HEK293 (cell line): ENCODE measurements around the gene UBE3B.

Experiments used
- CTCF ChIA-PET: fragments of 350-600 bp; formaldehyde crosslinking; extraction: SDS; loops from one replicate; lab custom pipeline; 2021; ENCODE audit warnings: antibody characterized with exemption; lab: Yijun Ruan, JAX
- POLR2A ChIA-PET: fragments of 300-600 bp; formaldehyde crosslinking; extraction: SDS; loops from one replicate; lab custom pipeline; 2020; ENCODE audit warnings: antibody characterized with exemption, inconsistent platforms; lab: Yijun Ruan, JAX
- H3K27ac ChIP-seq: fragments of 200-500 bp; sonication (Bioruptor generic); 2 replicates; pipeline ENCODE4 v1.5.1; 2014; ENCODE audit warnings: low read depth, low read length, control low read depth, inconsistent platforms; ENCODE audit errors: extremely low read depth
- H3K36me3 ChIP-seq, 2 experiments: fragments of 200-500 bp in 1 of 2; sonication (Bioruptor generic) in 1 of 2; 1 replicate in 1 of 2; 2 replicates in 1 of 2; pipeline ENCODE4 v1.5.1; 2014 to 2017; ENCODE audit warnings: inconsistent platforms in 2 of 2, low read length in 2 of 2; ENCODE audit not compliant: control insufficient read depth in 2 of 2, insufficient read depth in 1 of 2
- H3K4me1 ChIP-seq: fragments of 200-500 bp; sonication (Bioruptor generic); 2 replicates; pipeline ENCODE4 v1.5.1; 2014; ENCODE audit warnings: mild to moderate bottlenecking, low read length, inconsistent platforms; ENCODE audit not compliant: control insufficient read depth, insufficient read depth
- H3K4me3 ChIP-seq: 2 replicates; pipeline ENCODE4 v1.5.1; 2011; ENCODE audit warnings: low read depth, mild to moderate bottlenecking, control low read depth, low read length, moderate library complexity
- H3K9me3 ChIP-seq: fragments of 200-500 bp; sonication (Bioruptor generic); 2 replicates; pipeline ENCODE4 v1.5.1; 2014; ENCODE audit warnings: low read depth, low read length, inconsistent platforms; ENCODE audit not compliant: control insufficient read depth, insufficient read depth
- SETDB1 ChIP-seq: IDR thresholded peaks from one replicate; pipeline ENCODE4 v1.6.1; 2017; ENCODE audit warnings: mild to moderate bottlenecking, low read length, moderate library complexity, mixed read lengths; ENCODE audit not compliant: insufficient read length
- ZBTB8A ChIP-seq: fragments of 450-650 bp; formaldehyde crosslinking; IDR thresholded peaks from 2 replicates; pipeline ENCODE4 v1.5.1; 2016; ENCODE audit warnings: missing biosample characterization, missing genetic modification characterization
- ZFP41 ChIP-seq: fragments of 450-650 bp; formaldehyde crosslinking; IDR thresholded peaks from 2 replicates; pipeline ENCODE4 v1.5.1; 2016; ENCODE audit warnings: missing biosample characterization, missing genetic modification characterization, borderline replicate concordance
- ZNF140 ChIP-seq: fragments of 450-650 bp; formaldehyde crosslinking; IDR thresholded peaks from 2 replicates; pipeline ENCODE4 v1.5.1; 2016; ENCODE audit warnings: missing biosample characterization, missing genetic modification characterization
- ZNF146 ChIP-seq: fragments of 450-650 bp; formaldehyde crosslinking; IDR thresholded peaks from 2 replicates; pipeline ENCODE4 v1.5.1; 2016; ENCODE audit warnings: missing biosample characterization, missing genetic modification characterization
- ZNF19 ChIP-seq: fragments of 450-650 bp; formaldehyde crosslinking; IDR thresholded peaks from 2 replicates; pipeline ENCODE4; 2016; ENCODE audit warnings: missing biosample characterization, missing genetic modification characterization, low read depth
- ZNF324 ChIP-seq: fragments of 450-650 bp; formaldehyde crosslinking; IDR thresholded peaks from 2 replicates; pipeline ENCODE4 v1.5.1; 2016; ENCODE audit warnings: missing biosample characterization, missing genetic modification characterization
- ZNF350 ChIP-seq: fragments of 450-650 bp; formaldehyde crosslinking; IDR thresholded peaks from 2 replicates; pipeline ENCODE4 v1.5.0; 2017; ENCODE audit warnings: missing biosample characterization, mild to moderate bottlenecking, missing genetic modification characterization
- ZNF391 ChIP-seq: fragments of 450-650 bp; formaldehyde crosslinking; IDR thresholded peaks from 2 replicates; pipeline ENCODE4 v1.5.1; 2016; ENCODE audit warnings: low read depth, missing biosample characterization, missing genetic modification characterization, borderline replicate concordance
- ZNF473 ChIP-seq: fragments of 450-650 bp; formaldehyde crosslinking; IDR thresholded peaks from 2 replicates; pipeline ENCODE4 v1.5.1; 2017; ENCODE audit warnings: missing biosample characterization, missing genetic modification characterization
- ZNF555 ChIP-seq: fragments of 450-650 bp; formaldehyde crosslinking; conservative IDR thresholded peaks from 2 replicates; pipeline ENCODE4 v1.5.1; 2017; ENCODE audit warnings: missing biosample characterization, mild to moderate bottlenecking, missing genetic modification characterization, inconsistent platforms
- ZNF658 ChIP-seq: fragments of 450-650 bp; formaldehyde crosslinking; IDR thresholded peaks from 2 replicates; pipeline ENCODE4; 2016; ENCODE audit warnings: missing biosample characterization, missing genetic modification characterization
- ZNF843 ChIP-seq: fragments of 450-650 bp; formaldehyde crosslinking; IDR thresholded peaks from 2 replicates; pipeline ENCODE4 v1.5.1; 2016; ENCODE audit warnings: missing biosample characterization, missing genetic modification characterization
- TF ChIP-seq, protein P1 (sequence below): fragments of 450-650 bp; formaldehyde crosslinking; IDR thresholded peaks from 2 replicates; pipeline ENCODE4 v1.5.1; 2016; ENCODE audit warnings: missing biosample characterization, missing genetic modification characterization
- TF ChIP-seq, protein P2 (sequence below): fragments of 450-650 bp; formaldehyde crosslinking; IDR thresholded peaks from 2 replicates; pipeline ENCODE4 v1.5.1; 2016; ENCODE audit warnings: missing biosample characterization, missing genetic modification characterization
- TF ChIP-seq, protein P3 (sequence below): fragments of 450-650 bp; formaldehyde crosslinking; IDR thresholded peaks from 2 replicates; pipeline ENCODE4 v1.5.1; 2017; ENCODE audit warnings: missing biosample characterization, missing genetic modification characterization
- TF ChIP-seq, protein P4 (sequence below): fragments of 450-650 bp; formaldehyde crosslinking; IDR thresholded peaks from 2 replicates; pipeline ENCODE4 v1.5.1; 2016; ENCODE audit warnings: missing biosample characterization, missing genetic modification characterization
- TF ChIP-seq, protein P5 (sequence below): fragments of 450-650 bp; formaldehyde crosslinking; IDR thresholded peaks from 2 replicates; pipeline ENCODE4; 2016; ENCODE audit warnings: missing biosample characterization, missing genetic modification characterization
- TF ChIP-seq, protein P6 (sequence below): fragments of 450-650 bp; formaldehyde crosslinking; IDR thresholded peaks from 2 replicates; pipeline ENCODE4 v1.5.1; 2016; ENCODE audit warnings: missing biosample characterization, missing genetic modification characterization, borderline replicate concordance
- TF ChIP-seq, protein P7 (sequence below): fragments of 450-650 bp; formaldehyde crosslinking; optimal IDR thresholded peaks from 2 replicates; pipeline ENCODE3; 2016; ENCODE audit warnings: missing biosample characterization, mild to moderate bottlenecking, missing genetic modification characterization

Gene UBE3B

DNA sequence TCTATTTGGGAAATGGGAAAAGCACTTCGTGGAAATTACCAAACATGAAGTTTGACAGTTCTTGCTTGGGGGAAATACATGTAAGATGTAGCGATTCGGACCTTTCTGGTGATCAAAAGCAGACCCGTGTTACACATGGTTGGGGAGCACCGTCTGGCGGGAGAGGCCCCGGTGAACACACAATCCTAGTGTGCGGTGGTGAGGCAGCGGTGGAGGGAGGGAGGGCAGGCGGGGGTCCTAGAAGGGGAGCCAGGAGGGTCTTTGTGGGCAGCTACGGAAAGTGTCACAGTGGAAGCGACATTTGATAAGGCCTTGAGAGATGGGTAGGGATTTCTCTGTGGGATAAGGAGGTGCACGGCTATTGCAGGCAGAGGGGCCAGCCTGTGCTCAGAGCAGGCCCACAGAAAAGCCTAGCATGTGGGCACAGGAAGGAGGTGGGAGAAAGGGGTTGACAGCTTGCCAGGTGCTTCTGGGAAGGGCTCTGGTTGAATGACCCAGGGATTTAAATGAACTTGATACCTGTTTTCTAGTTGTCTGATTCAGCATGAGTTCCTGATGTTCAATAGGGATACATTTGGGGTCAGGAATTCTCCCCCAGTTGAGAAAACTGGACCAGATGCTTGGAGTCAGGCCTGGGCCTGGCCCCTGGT lies 103.4 kb downstream of the UBE3B start:
- POLR2A ChIA-PET, result no interaction called here
- Histone ChIP-seq H3K36me3 (peaks cover 4 to 59% of the 10 kb centered on the region in 2 experiments), H3K9me3 (no peaks in the 10 kb centered on the region), H3K4me1 (no peaks in the 10 kb centered on the region), H3K27ac (no peak overlapping the region), H3K4me3 (no peak overlapping the region)
- TF ChIP-seq SETDB1 (no peak), ZNF324 (tag by site-specific recombination) (no peak), ZFP41 (tag by site-specific recombination) (no peak), ZNF658 (no peak), ZNF350 (no peak), ZNF140 (tag by site-specific recombination) (no peak), ZBTB8A (no peak), ZNF473 (tag by site-specific recombination) (no peak), ZNF555 (tag by site-specific recombination) (no peak), ZNF19 (tag by site-specific recombination) (no peak), ZNF843 (tag by site-specific recombination) (no peak), ZNF146 (tag by site-specific recombination) (no peak), ZNF391 (tag by site-specific recombination) (no peak)
- TF ChIP-seq, protein P1, sequence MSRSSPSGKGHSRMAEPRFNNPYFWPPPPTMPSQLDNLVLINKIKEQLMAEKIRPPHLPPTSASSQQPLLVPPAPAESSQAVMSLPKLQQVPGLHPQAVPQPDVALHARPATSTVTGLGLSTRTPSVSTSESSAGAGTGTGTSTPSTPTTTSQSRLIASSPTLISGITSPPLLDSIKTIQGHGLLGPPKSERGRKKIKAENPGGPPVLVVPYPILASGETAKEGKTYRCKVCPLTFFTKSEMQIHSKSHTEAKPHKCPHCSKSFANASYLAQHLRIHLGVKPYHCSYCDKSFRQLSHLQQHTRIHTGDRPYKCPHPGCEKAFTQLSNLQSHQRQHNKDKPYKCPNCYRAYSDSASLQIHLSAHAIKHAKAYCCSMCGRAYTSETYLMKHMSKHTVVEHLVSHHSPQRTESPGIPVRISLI (tag by site-specific recombination), result no peak
- TF ChIP-seq, protein P2, sequence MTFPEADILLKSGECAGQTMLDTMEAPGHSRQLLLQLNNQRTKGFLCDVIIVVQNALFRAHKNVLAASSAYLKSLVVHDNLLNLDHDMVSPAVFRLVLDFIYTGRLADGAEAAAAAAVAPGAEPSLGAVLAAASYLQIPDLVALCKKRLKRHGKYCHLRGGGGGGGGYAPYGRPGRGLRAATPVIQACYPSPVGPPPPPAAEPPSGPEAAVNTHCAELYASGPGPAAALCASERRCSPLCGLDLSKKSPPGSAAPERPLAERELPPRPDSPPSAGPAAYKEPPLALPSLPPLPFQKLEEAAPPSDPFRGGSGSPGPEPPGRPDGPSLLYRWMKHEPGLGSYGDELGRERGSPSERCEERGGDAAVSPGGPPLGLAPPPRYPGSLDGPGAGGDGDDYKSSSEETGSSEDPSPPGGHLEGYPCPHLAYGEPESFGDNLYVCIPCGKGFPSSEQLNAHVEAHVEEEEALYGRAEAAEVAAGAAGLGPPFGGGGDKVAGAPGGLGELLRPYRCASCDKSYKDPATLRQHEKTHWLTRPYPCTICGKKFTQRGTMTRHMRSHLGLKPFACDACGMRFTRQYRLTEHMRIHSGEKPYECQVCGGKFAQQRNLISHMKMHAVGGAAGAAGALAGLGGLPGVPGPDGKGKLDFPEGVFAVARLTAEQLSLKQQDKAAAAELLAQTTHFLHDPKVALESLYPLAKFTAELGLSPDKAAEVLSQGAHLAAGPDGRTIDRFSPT, result no peak
- TF ChIP-seq, protein P3, sequence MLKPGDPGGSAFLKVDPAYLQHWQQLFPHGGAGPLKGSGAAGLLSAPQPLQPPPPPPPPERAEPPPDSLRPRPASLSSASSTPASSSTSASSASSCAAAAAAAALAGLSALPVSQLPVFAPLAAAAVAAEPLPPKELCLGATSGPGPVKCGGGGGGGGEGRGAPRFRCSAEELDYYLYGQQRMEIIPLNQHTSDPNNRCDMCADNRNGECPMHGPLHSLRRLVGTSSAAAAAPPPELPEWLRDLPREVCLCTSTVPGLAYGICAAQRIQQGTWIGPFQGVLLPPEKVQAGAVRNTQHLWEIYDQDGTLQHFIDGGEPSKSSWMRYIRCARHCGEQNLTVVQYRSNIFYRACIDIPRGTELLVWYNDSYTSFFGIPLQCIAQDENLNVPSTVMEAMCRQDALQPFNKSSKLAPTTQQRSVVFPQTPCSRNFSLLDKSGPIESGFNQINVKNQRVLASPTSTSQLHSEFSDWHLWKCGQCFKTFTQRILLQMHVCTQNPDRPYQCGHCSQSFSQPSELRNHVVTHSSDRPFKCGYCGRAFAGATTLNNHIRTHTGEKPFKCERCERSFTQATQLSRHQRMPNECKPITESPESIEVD (tag by site-specific recombination), result no peak
- TF ChIP-seq, protein P4, sequence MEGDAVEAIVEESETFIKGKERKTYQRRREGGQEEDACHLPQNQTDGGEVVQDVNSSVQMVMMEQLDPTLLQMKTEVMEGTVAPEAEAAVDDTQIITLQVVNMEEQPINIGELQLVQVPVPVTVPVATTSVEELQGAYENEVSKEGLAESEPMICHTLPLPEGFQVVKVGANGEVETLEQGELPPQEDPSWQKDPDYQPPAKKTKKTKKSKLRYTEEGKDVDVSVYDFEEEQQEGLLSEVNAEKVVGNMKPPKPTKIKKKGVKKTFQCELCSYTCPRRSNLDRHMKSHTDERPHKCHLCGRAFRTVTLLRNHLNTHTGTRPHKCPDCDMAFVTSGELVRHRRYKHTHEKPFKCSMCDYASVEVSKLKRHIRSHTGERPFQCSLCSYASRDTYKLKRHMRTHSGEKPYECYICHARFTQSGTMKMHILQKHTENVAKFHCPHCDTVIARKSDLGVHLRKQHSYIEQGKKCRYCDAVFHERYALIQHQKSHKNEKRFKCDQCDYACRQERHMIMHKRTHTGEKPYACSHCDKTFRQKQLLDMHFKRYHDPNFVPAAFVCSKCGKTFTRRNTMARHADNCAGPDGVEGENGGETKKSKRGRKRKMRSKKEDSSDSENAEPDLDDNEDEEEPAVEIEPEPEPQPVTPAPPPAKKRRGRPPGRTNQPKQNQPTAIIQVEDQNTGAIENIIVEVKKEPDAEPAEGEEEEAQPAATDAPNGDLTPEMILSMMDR (tag by site-specific recombination), result no peak
- TF ChIP-seq, protein P5, sequence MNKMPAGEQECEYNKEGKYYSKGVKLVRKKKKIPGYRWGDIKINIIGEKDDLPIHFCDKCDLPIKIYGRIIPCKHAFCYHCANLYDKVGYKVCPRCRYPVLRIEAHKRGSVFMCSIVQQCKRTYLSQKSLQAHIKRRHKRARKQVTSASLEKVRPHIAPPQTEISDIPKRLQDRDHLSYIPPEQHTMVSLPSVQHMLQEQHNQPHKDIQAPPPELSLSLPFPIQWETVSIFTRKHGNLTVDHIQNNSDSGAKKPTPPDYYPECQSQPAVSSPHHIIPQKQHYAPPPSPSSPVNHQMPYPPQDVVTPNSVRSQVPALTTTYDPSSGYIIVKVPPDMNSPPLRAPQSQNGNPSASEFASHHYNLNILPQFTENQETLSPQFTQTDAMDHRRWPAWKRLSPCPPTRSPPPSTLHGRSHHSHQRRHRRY (tag by site-specific recombination), result no peak
- TF ChIP-seq, protein P6, sequence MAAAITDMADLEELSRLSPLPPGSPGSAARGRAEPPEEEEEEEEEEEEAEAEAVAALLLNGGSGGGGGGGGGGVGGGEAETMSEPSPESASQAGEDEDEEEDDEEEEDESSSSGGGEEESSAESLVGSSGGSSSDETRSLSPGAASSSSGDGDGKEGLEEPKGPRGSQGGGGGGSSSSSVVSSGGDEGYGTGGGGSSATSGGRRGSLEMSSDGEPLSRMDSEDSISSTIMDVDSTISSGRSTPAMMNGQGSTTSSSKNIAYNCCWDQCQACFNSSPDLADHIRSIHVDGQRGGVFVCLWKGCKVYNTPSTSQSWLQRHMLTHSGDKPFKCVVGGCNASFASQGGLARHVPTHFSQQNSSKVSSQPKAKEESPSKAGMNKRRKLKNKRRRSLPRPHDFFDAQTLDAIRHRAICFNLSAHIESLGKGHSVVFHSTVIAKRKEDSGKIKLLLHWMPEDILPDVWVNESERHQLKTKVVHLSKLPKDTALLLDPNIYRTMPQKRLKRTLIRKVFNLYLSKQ, result no peak
- TF ChIP-seq, protein P7, sequence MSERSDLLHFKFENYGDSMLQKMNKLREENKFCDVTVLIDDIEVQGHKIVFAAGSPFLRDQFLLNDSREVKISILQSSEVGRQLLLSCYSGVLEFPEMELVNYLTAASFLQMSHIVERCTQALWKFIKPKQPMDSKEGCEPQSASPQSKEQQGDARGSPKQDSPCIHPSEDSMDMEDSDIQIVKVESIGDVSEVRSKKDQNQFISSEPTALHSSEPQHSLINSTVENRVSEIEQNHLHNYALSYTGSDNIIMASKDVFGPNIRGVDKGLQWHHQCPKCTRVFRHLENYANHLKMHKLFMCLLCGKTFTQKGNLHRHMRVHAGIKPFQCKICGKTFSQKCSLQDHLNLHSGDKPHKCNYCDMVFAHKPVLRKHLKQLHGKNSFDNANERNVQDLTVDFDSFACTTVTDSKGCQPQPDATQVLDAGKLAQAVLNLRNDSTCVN (tag by site-specific recombination), result no peak
- CTCF ChIA-PET, result interaction anchor here (2.2 kb wide), 1 partner anchor 17 kb away, joined by 5 read pairs; no protein-coding TSS in a partner anchor
